SK-N-MC (cell line): ENCODE results near the gene AK3.

Experiments used
- DNase-seq: peaks from one replicate; pipeline ENCODE4 v3.0.0-alpha.2; 2011; ENCODE audit warnings: low read depth, low spot score
- H3K27ac ChIP-seq: fragments of 200-600 bp; sonication (generic); 2 replicates; pipeline ENCODE4 v1.5.1; 2016; ENCODE audit warnings: mixed run types
- H3K36me3 ChIP-seq: fragments of 200-600 bp; sonication (generic); 2 replicates; pipeline ENCODE4 v1.6.1; 2017; ENCODE audit warnings: antibody characterized with exemption, low read length, mixed read lengths; ENCODE audit not compliant: insufficient read depth
- H3K4me3 ChIP-seq: fragments of 200-600 bp; sonication (generic); 2 replicates; pipeline ENCODE4 v1.5.1; 2016
- H3K9ac ChIP-seq: fragments of 200-600 bp; sonication (generic); 2 replicates; pipeline ENCODE4 v1.8.0; 2017; ENCODE audit warnings: mixed run types, mixed read lengths; ENCODE audit not compliant: insufficient read length
- H3K9me3 ChIP-seq: fragments of 200-600 bp; sonication (generic); 2 replicates; pipeline ENCODE4 v1.6.1; 2017; ENCODE audit warnings: low read depth, mild to moderate bottlenecking, antibody characterized with exemption, low read length, moderate library complexity, mixed read lengths
- EZH2 ChIP-seq: fragments of 200-600 bp; sonication (generic); IDR thresholded peaks from one replicate; pipeline ENCODE4 v1.6.1; 2017; ENCODE audit warnings: antibody characterized with exemption
- FOXP2 ChIP-seq: optimal IDR thresholded peaks from 2 replicates; pipeline ENCODE3; 2011; ENCODE audit warnings: mild to moderate bottlenecking, moderate library complexity; ENCODE audit not compliant: insufficient read depth; ENCODE audit errors: extremely low read length, control extremely low read depth
- POLR2AphosphoS5 ChIP-seq: IDR thresholded peaks from 2 replicates; pipeline ENCODE4 v1.6.1; 2012; ENCODE audit warnings: mild to moderate bottlenecking, low read depth, low read length, borderline replicate concordance

AK3 gene

DNA sequence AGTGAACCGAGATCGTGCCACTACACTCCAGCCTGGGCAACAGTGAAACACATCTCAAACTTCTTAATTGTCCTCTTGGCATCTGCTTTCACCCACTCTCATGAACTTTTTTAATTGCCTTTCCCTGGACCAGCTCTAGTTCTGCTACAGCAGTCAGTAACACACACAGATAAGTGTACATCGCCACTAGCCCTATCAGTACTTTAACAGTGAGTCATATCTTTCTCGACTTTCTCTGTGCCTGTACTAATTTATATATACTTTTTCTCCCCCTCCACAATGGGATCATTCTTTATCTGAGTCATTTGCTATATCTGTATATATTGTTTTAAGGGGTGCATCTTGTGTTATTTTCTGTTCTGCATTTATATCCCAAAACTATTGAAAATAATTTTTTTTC, 54.9 kb downstream of the AK3 start:
- Histone ChIP-seq H3K36me3 (peaks cover 62% of the 10 kb centered on the region), H3K4me3 (no peak overlapping the region), H3K9me3 (no peaks in the 10 kb centered on the region), H3K27ac (0 out of 2 replicates have a peak overlapping the region, but pooled peaks have one; percentile 65), H3K9ac (no peak overlapping the region)
- no peak for DNase-seq
- TF ChIP-seq EZH2: no peak
- TF ChIP-seq POLR2AphosphoS5: no peak
- TF ChIP-seq FOXP2: no peak

DNA sequence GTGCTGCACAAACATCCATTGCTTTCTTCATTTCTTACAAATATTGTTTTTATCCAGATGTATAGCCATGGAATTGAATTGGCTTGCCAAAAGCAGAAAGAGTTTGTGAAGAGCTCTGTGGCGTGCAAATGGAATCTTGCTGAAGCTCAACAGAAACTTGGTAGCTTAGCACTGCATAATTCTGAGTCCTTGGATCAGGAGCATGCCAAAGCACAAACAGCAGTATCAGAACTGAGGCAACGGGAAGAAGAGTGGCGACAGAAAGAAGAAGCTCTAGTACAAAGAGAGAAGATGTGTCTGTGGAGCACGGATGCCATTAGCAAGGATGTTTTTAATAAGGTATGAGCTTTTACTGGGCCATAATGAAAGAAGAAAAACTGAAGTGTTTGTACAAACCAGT, 56.2 kb downstream of the AK3 start:
- H3K9me3 ChIP-seq: no peaks in the 10 kb centered on the region
- peak overlapping the region; percentile 49 for H3K27ac ChIP-seq
- DNase-seq: no peak
- H3K9ac ChIP-seq: no peak overlapping the region
- no peak overlapping the region for H3K4me3 ChIP-seq
- H3K36me3 ChIP-seq: peaks cover 49% of the 10 kb centered on the region
- no peak for TF ChIP-seq FOXP2
- no peak for TF ChIP-seq POLR2AphosphoS5
- no peak for TF ChIP-seq EZH2

DNA sequence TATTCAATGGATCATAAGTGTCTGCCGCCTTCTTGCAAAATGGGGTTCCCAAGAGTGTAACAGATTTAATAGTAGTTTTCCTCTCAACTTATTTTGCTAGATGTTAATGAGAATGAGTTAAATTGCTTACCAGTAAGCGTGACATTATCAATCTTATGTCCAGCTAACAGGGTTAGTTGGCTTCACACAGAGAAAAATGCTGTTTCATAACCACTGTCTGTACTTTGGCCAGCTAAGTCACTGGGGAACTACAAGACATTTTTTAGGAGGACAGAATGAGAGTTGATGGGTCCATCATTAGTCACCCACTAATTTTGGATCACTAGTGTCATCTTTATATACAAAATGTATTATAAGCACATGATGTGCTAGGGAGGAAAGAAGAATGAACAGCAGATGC, 60.3 kb downstream of the AK3 start:
- peak overlapping the region; percentile 99; the same call in 1 of the 2 replicates for H3K27ac ChIP-seq

DNA sequence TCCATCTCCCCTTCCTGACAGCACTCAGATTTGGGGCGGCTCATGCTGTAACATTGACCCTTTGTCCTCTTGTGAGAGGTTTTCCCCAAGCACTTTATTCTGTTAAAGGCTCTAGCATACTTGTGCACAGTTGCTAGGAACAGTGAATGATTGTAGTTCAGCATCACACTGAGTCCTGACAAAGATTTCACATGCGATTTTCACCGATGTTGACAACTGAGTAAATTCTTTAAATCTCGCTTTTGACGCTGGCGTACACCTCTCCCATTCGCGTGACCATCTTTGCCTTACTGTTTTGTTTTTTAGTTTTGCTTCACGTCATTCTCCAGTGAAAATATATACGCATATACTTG, 60.9 kb downstream of the AK3 start:
- Histone ChIP-seq H3K9ac (peak overlapping the region; percentile 97), H3K27ac (peak overlapping the region; percentile 99; the same call in 1 of the 2 replicates), H3K9me3 (no peaks in the 10 kb centered on the region), H3K4me3 (peak overlapping the region; percentile 89), H3K36me3 (peaks cover 20% of the 10 kb centered on the region)
- TF ChIP-seq FOXP2 (no peak), EZH2 (no peak), POLR2AphosphoS5 (no peak)
- no peak for DNase-seq

More for the DNA sequence above, 60.3 kb downstream of the AK3 start:
- Histone ChIP-seq H3K9ac (peak overlapping the region; percentile 97), H3K36me3 (peaks cover 26% of the 10 kb centered on the region), H3K9me3 (no peaks in the 10 kb centered on the region), H3K4me3 (peak overlapping the region; percentile 89)
- no peak for DNase-seq
- TF ChIP-seq EZH2: no peak
- no peak for TF ChIP-seq POLR2AphosphoS5
- no peak for TF ChIP-seq FOXP2

DNA sequence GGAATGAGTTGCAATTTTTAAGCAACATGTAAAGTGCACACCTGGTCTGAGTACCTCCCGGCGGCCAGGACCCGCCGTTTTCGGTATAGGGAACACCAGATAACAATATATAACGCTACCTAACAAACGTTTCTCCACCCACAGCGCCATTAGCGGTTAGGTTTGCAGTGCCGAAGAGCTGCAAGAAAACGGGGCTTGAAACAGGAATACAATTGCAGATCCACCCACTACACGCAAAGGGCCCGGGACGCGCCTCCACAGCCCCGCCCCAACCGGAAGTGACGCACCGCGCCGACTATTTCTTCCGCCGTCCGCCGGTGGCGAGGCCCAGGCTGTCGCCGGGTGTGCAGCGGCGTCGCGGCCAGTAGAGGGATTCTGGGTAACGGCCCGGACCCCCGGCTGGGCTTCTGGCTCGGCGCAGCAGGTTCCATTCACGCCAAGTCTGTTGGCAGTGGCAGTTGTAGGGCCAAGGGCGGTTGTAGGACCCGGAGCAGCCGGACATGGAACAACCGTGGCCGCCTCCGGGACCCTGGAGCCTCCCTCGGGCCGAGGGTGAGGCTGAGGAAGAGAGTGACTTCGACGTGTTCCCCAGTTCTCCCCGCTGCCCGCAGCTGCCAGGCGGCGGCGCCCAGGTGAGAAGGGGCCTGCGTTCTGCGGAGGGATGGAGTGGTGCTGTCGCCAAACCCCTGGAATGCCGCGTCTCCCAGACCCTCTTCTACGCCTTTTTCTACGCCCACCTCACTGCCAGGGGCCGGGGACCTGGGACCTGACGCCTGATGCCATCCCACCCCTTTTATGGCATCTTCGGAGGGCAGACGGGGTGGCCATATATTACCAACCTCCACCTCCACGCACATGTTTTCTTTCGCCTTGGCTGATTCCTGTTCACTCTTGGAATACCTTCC, 61.5 kb downstream of the AK3 start, which contains the start of gene CDC37L1:
CDC37L1 (plus strand) TSS at position 302 of the 905 bp plus-strand sequence; CDS start at position 501, 199 bp downstream.
- H3K9me3 ChIP-seq: no peaks in the 10 kb centered on the region
- peak within 1 kb of the TSS; percentile 89 for H3K4me3 ChIP-seq
- peak within 1 kb of the TSS; percentile 97 for H3K9ac ChIP-seq
- peak; percentile 91 for DNase-seq
- peak; percentile 98 for TF ChIP-seq POLR2AphosphoS5
- TF ChIP-seq FOXP2: peak; percentile 51
- TF ChIP-seq EZH2: no peak
- peak within 1 kb of the TSS; percentile 99 for H3K27ac ChIP-seq
- peaks cover 14% of the 10 kb centered on the region for H3K36me3 ChIP-seq

DNA sequence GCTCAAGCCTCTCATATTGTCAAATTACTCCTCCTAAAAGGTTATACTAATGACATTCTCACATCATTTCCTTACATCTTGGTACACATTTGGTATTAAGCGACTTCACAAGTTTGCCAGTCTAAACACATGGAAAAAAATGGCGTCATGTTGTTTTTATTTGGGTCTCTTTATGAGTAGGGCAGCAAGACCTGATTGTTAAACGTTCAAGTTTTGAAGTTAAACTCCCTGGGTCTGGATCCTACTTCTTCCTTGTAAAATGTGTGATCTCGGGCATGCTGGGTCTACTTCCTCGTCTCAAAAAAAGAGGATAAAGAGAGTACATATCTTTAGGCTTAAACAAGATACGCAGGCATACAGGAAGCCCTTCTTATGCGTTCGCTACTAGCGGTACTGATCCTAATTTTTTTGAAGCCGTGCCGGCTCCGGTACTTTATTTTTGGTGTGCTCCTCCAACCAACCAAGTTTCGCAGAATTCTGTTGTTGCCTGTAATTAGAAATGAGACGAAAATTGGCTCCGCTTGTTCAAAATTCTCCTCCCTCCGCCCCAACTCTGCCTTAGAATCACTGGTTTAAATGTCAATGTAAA, 62.2 kb downstream of the AK3 start:
- Histone ChIP-seq H3K36me3 (peaks cover 12% of the 10 kb centered on the region; the same call in 1 of the 2 replicates), H3K9ac (peak overlapping the region; percentile 97), H3K4me3 (peak overlapping the region; percentile 89), H3K27ac (peak overlapping the region; percentile 99), H3K9me3 (no peaks in the 10 kb centered on the region)
- no peak for DNase-seq
- no peak for TF ChIP-seq FOXP2
- TF ChIP-seq POLR2AphosphoS5: no peak
- TF ChIP-seq EZH2: no peak

DNA sequence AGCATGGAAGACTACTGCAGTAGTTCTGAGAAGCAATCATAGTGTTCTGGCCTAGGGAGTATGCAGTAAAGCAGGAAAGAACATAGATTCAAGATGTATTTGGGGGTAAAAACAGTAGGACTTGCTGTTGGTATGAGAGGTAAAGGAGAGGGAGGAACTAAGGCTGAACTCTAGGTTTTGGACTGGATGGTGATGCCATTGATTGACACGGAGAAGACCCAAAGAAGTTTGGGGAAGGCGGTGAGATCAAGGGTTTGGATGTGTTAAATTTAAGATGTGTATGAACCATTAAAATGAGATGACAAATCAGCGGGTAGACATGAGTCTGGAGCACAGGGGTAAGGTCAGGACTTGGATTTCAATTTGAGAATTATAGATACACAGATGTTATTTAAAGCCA, 63.6 kb downstream of the AK3 start:
- peak overlapping the region; percentile 97 for H3K9ac ChIP-seq
- DNase-seq: no peak
- no peak overlapping the region for H3K4me3 ChIP-seq
- H3K36me3 ChIP-seq: peaks cover 7% of the 10 kb centered on the region; the same call in 1 of the 2 replicates
- peak overlapping the region; percentile 99 for H3K27ac ChIP-seq
- no peak for TF ChIP-seq EZH2
- TF ChIP-seq POLR2AphosphoS5: no peak
- TF ChIP-seq FOXP2: no peak
- no peaks in the 10 kb centered on the region for H3K9me3 ChIP-seq

DNA sequence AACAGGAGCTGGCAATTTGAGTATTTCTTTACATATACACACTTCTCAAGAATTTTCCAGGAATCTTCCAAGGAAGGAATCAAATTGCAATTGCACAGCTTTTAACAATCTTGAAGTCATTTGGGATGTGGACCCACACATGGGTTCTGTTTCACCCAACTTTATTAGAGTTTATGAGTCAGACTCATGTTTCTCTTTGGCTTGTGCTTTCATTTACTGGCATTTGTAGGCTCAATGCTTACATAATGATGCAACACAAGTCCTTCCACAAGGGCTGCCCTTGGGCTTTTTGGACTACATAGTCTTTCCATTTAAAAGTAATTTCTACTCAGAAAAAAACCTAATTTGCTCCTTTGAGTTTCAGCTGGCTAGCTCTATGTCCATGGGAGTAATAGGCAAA, 66.2 kb downstream of the AK3 start:
- Histone ChIP-seq H3K4me3 (no peak overlapping the region), H3K27ac (peak overlapping the region; percentile 80), H3K36me3 (no peaks in the 10 kb centered on the region), H3K9me3 (no peaks in the 10 kb centered on the region), H3K9ac (no peak overlapping the region)
- DNase-seq: no peak
- TF ChIP-seq EZH2 (no peak), FOXP2 (no peak), POLR2AphosphoS5 (no peak)
